Measurements from ENCODE around the gene LDHAL6A. TPM values are rescaled to one million over a fixed set of nuclear protein-coding genes. Genes with fewer than 3 reads are reported as not detected.

Gene LDHAL6A
- total and polyA plus RNA-seq, 2 of the 13 experiments (the other 11 are each of a cell fraction or from before 2014, with no cell fraction given) = not detected

GRCh38 chr11:18526521-18527296 lies 71.1 kb downstream of the LDHAL6A start, which contains the start of gene TSG101 (continued):
- TF ChIP-seq DDIT3 (CRISPR knock-in tag; IDR thresholded peaks at IDR 0.05) (no peak), ZBTB14 (CRISPR knock-in tag; IDR thresholded peaks at IDR 0.05) (no peak), FOXK1 (CRISPR knock-in tag; IDR thresholded peaks at IDR 0.05; ENCODE audit: borderline replicate concordance, low read depth) (peak; percentile 86), MXD4 (CRISPR knock-in tag; IDR thresholded peaks at IDR 0.05) (peak; percentile 54; the same call in 1 of the 2 replicates), CAMTA2 (CRISPR knock-in tag; IDR thresholded peaks at IDR 0.05; ENCODE audit: borderline replicate concordance) (0 out of 2 replicates have a peak, but pooled peaks have one; percentile 80), IKZF4 (CRISPR knock-in tag; IDR thresholded peaks at IDR 0.05; ENCODE audit: borderline replicate concordance, low read depth, not compliant biosample characterization) (peak; percentile 24), ZBTB4 (CRISPR knock-in tag; IDR thresholded peaks at IDR 0.05; ENCODE audit: borderline replicate concordance) (peak; percentile 85), ZNF382 (CRISPR knock-in tag; IDR thresholded peaks at IDR 0.05; ENCODE audit: borderline replicate concordance) (no peak), TRIM22 (IDR thresholded peaks at IDR 0.05) (no peak), ZNF557 (CRISPR knock-in tag; IDR thresholded peaks at IDR 0.05) (no peak), KDM2A (CRISPR knock-in tag; IDR thresholded peaks at IDR 0.05; ENCODE audit: borderline replicate concordance, low read depth) (peak; percentile 84; the same call in 1 of the 2 replicates), NFIC (IDR thresholded peaks at IDR 0.05; ENCODE audit: low read length) (no peak), ZNF33A (CRISPR knock-in tag; IDR thresholded peaks at IDR 0.05; ENCODE audit: borderline replicate concordance) (no peak), HCFC1 (IDR thresholded peaks at IDR 0.05; ENCODE audit: low read depth, low read length) (peak; percentile 55), ZNF232 (CRISPR knock-in tag; IDR thresholded peaks at IDR 0.05; ENCODE audit: borderline replicate concordance) (peak; percentile 33; the same call in 1 of the 2 replicates), ZNF589 (CRISPR knock-in tag; conservative IDR thresholded peaks at IDR 0.05) (peak; percentile 76; the same call in 1 of the 2 replicates), ZNF570 (CRISPR knock-in tag; IDR thresholded peaks at IDR 0.05; ENCODE audit: borderline replicate concordance) (no peak), KAT2B (IDR thresholded peaks at IDR 0.05; ENCODE audit: borderline replicate concordance, low read depth, low read length) (no peak), POGK (CRISPR knock-in tag; conservative IDR thresholded peaks at IDR 0.05) (peak; percentile 90), SP140L (CRISPR knock-in tag; IDR thresholded peaks at IDR 0.05; ENCODE audit: borderline replicate concordance) (0 out of 2 replicates have a peak, but pooled peaks have one; percentile 20)

All from HepG2 (cell line).